Fibroblast of skin of right quadriceps (primary cell): ENCODE results near the gene TBX5.

Experiments used
- DNase-seq: peaks from one replicate; pipeline ENCODE4 v3.0.0-alpha.2; 2013

Gene TBX5

GRCh38 chr12:114404926-114405518 is 922 bp downstream of the TBX5 start:
- peak; percentile 35 for DNase-seq

- DNase-seq, result no peak
These were observed 1.6 kb downstream of the TBX5 start for GRCh38 chr12:114404083-114404925.

- no peak for DNase-seq
These were observed 2.3 kb downstream of the TBX5 start for GRCh38 chr12:114403690-114404066.

GRCh38 chr12:114403011-114403689 is 2.8 kb downstream of the TBX5 start:
- no peak for DNase-seq

- DNase-seq, result no peak
These were observed 3.7 kb downstream of the TBX5 start for GRCh38 chr12:114402084-114402717.

- no peak for DNase-seq
These were observed 4.4 kb downstream of the TBX5 start for GRCh38 chr12:114401328-114402083.

- DNase-seq, result peak; percentile 67
These were observed 5.0 kb downstream of the TBX5 start for GRCh38 chr12:114400925-114401324.

GRCh38 chr12:114400361-114400811 is 5.6 kb downstream of the TBX5 start:
- no peak for DNase-seq

GRCh38 chr12:114399664-114400211 is 6.2 kb downstream of the TBX5 start:
- DNase-seq, result no peak

- no peak for DNase-seq
These were observed 7.7 kb downstream of the TBX5 start for GRCh38 chr12:114397978-114398881.

- DNase-seq, result no peak
These were observed 8.8 kb downstream of the TBX5 start for GRCh38 chr12:114396869-114397719.

GRCh38 chr12:114396153-114396868 is 9.6 kb downstream of the TBX5 start:
- DNase-seq, result no peak

GRCh38 chr12:114395755-114396152 is 10.2 kb downstream of the TBX5 start:
- DNase-seq, result no peak

GRCh38 chr12:114395233-114395632 is 10.7 kb downstream of the TBX5 start:
- no peak for DNase-seq

- no peak for DNase-seq
These were observed 12.4 kb downstream of the TBX5 start for GRCh38 chr12:114393569-114393968.

- no peak for DNase-seq
These were observed 13.0 kb downstream of the TBX5 start for GRCh38 chr12:114392909-114393308.

GRCh38 chr12:114391088-114391487 is 14.9 kb downstream of the TBX5 start:
- no peak for DNase-seq

- peak; percentile 78 for DNase-seq
These were observed 21.2 kb downstream of the TBX5 start for GRCh38 chr12:114384739-114385138.

GRCh38 chr12:114381177-114381576 is 24.8 kb downstream of the TBX5 start:
- DNase-seq, result no peak

- no peak for DNase-seq
These were observed 34.2 kb downstream of the TBX5 start for GRCh38 chr12:114371733-114372132.
